HG03354 (cell line): ENCODE data around the gene HIGD1C.

Experiments used
- ATAC-seq: cut with Tn5 transposase; IDR thresholded peaks from one replicate; pipeline ENCODE4 v1.9.1; 2021; ENCODE audit warnings: mild to moderate bottlenecking; ENCODE audit not compliant: unreplicated experiment, poor library complexity, severe bottlenecking

Gene HIGD1C

DNA sequence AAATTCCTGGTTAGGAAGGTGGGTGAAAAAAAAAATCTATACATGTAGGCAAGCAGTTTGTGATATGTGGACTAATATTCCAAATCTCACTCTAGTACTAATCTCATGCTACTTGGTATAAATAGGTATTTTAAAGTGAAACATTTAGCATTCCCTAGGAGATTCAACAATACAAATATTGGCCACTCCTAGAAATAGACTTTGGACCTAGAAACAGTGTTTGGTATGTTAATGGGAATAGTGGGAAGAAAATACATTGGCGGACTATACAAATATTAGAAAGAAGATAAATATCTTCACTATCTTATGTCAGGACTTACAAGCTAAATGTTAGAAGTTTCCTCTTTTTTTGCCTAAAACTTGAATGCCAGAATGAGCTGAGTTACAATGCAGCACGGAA is 28.2 kb downstream of the HIGD1C start:
- ATAC-seq: no peak

DNA sequence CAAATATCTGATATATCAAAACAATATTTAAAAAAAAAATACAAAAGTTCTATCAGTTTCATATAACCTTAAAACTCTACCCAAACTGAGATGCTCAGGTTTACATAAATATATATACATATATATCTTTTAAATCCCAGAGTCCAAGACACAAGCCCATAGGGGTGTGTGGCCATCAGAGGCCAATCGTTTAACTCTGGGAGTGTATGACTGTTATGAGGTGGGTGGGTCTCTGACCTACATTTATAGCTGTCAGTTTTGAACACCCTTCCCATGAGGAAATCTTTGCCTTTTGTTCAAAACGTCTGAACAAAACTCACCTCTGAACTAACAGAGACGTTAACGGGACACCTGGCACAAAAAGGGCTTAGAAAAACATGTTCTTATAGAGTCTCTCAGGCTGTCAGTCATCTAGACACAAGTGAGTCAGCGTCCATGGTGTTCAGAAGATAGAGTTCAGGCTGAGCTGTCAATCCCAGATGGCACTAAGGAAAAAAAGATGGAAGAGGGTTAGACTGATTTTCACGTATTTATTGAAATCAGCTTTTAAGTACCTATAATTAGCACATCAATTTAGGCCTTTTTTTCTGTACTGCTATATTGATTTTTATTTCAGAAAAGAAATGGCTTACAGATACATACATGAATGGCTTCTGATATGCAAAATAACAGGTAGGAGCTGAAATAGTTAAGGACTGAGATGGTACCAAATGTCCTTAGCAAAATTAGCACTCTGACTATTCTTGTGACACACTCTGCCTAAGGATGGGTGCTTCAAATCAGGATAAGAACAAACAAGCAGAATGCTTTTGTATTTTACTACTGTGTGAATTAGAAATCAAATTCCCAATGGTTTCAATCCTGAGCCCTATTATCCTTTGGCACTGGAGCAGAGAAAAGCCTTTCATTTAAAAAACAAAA is 29.2 kb downstream of the HIGD1C start:
- no peak for ATAC-seq

DNA sequence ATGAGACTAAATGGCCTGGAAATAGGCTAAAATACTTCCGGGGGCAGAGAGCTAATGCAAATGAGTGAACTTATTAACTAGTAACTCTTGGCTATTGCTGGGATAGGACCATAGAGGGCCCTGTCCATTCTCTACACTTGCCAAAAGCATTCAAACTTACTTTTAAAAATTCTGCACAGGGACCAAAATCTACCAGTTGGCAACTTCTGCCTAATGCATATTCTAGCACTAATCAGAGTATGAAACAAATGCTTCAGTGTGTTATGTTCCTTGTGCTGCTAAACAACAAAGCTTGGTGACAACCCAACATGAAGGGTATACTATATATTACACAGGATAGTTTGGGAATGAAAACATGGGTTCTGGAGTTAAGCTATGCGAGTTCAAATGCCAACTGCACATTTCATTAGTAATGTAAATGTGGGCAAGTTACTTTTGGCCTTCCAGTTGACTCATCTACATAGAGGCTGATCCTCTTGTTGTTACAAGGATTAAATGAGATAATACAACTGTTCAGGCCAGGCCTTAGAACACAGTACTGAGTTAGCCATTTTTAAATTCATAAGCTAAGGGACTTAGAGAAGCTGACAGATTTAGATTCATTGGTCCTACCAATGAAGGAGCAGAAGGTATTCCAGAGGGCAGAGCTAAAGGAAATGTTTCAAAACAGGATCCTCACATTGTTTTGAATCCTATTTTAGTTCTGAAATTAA is 32.4 kb downstream of the HIGD1C start:
- ATAC-seq: no peak

DNA sequence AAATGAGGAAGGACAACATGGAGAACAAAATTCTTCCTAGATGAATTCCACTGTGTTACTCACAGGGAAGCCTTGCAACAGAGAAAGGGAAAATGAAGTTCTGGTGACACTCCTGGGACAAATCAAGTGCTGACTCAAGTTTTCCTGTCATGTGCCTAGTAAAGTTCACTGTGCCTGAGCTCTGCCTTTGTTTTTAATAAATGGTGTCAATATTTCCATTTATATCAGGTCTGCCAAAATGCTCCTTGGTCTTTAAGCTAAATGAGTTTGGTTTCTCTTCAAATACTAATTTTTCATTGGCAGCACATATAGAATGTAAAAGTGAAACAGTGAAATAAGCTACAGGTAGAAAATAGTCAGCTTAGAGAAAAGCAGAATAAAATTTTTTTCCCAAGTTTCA is 33.0 kb downstream of the HIGD1C start:
- no peak for ATAC-seq

DNA sequence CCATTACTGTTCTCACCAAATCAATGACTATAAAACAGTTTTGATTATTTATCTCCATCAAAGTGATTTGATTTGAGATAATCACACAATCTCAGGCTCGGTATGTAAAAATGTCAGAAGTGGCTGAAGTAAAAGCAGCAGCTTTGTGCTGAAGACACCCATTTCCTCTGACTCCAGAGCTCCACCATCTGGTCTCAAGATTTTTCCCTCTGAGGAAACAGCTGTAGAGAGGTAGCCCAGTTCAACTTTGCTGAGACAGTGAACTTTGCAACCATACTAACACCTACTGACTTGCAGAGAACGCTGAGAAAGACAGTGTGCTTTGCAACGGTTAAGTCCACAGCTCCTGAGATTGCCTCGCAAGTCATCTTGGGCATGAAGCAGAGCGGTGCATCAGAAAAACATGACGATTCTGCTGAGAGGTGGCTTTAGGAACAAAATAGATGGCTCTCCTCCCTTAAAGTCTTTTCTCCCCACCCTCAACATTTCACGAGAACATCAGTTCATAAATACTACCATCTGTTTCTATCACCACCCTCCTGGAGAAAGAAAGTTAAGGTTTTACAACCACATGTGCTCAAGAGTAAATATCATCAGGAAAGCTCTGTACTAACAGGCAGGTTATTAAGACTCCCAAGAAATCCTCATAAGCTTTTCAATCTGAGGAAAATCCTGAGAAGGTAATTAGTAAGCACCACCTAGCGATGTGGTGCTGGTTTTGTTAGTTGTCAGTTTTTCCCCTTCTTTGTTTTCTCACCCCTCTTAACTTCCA is 34.8 kb downstream of the HIGD1C start:
- ATAC-seq: no peak

DNA sequence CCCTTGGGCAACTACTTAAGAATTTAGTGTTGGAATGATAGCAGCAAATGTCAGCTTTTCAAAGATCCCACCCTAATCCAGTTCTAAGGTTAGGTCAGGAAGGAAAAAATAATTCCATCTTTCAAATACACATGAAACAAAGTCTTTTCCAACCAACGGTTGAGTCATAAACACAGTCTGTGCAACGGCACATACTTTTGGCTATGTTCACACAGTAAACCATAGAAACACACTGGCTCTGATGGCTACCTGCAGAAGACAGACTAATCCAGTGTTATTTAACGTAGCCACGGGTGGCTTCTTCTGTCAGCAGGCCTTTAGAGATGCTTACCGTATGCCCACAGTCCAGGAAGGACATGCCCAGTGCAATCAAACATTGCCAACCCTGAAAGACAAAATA is 35.7 kb downstream of the HIGD1C start:
- ATAC-seq: no peak

DNA sequence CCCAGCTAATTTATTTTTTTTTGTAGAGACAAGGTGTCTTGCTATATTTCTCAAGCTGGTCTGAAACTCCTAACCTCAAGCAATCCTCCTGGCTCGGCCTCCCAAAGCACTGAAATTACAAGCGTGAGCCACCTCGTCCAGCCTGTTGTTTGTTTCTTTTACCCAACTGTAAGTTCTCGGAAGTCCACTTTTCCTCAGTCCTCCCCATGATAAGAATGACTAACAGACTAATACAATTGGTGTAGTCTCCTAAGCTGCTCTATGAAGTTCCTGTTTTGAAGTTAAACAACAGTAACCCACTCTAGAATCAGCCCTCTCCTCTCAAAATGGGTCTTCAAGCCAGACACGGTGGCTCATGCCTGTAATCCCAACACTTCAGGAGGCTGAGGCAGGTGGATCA is 36.5 kb downstream of the HIGD1C start:
- ATAC-seq: no peak

DNA sequence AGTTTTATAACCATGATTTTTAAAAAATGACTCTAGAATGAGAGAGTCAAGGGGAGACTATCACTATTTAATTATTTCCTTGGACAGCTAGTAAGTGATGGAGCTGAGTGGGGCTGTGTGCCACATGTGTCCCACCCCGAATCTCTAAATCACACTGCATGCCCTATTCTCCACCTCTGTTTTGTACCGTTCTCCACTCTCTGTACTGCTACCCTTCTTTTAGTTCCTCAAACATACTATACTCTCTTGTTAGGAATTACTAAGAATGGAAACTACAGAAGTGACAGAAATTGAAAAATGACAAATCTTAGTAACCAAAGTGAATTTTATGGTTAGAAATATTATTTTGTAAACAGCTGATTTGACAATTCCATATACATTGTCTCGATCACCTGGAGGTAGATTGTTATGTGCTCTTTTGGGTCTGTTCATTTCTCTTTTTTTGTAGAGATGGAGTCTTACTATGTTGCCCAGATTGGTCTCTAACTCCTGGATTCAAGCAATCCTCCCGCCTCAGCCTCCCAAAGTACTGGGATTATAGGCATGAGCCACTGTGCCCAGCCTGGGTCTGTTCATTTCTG is 37.9 kb downstream of the HIGD1C start:
- ATAC-seq: no peak

DNA sequence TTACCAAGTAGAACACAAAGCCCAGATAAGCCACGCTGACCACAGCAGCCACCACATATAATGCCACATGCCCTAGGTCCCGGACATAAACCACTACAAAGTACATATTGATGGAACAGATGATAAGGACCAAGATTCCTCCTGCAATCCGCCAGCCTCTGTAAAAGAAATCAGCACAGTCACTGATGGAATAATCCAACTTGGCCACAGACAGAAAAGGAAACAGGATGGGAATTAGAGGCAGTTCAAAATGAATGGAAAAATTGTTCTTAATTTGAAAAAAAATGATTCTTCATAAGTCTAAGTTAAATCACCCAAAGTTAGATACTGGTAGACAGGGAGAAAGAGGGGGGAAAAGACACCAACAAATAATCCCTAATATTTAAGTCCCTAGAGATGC is 38.4 kb downstream of the HIGD1C start:
- no peak for ATAC-seq

DNA sequence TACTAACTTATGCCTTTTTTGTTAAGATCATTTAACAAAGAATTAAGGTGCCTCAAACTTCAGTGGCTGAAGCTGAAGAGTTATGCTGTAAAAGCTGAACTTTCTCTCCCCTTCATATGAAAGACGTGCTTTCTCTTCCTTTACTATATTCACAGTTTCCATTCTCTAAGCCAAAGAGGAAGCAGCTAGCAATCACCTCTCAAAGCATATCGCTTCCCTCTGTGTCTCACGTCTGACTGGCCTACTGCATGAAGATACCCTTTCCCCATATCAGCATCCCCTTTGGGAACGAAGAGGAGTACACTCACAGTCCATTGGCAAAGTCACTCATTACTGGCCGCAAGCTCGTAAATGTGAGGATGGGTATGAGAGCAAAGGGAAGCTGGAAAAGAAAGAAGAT is 38.9 kb downstream of the HIGD1C start:
- no peak for ATAC-seq

DNA sequence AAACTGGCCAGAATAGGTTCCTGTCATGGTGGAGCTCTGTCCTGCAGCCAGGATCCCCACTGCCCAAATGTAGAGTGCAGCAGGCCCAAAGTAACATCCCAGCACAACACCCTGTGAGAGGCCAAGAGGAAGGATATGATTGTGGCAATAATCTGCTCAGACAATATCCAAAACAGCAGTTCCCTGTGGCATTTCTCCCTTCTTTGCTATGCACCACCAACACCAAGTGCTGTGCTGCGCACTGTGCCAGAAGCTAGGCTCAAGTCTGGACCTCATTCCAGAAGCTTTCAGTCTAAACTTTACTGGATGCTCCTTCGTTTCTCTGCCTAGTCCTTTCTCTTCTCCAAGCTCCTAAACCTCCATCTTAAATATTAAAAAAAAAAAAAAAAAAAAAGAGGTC is 40.5 kb downstream of the HIGD1C start:
- no peak for ATAC-seq

DNA sequence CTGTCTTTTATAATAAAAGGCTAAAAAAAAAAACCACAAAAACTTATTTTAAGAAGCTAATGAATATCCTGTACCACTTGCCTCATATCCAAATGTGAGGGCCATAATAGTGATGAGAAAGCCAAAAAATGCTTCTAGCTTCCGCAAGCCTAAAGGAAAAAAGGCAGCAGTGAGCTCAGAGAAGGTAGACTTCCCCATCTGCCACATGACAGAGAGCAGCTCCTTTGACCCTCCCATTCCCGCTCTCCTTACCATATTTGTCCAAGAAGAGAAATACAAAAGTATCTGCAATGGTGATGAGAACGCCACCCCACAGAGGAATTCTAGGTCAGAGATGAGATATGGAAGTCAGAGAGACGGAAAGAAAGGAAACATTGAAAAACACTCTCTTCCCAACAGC is 46.7 kb downstream of the HIGD1C start:
- ATAC-seq: no peak

DNA sequence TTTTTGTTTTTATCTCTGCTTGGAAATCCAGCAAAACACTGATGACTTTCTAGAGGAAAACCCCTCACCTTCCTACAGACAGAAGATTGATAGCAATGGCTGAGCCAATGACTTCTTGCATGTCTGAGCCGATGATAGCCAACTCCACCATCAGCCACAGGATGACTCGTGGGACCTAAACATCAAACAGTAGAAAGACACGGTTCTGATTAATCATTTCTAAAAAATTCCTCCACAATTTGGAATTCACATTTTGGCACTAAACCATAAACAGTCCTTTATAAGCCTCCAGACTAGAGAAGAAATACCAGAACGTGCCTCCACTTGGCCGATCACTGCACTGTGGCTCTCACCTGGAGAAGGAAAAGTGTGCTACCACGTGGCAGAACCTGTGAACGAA is 47.9 kb downstream of the HIGD1C start:
- no peak for ATAC-seq

DNA sequence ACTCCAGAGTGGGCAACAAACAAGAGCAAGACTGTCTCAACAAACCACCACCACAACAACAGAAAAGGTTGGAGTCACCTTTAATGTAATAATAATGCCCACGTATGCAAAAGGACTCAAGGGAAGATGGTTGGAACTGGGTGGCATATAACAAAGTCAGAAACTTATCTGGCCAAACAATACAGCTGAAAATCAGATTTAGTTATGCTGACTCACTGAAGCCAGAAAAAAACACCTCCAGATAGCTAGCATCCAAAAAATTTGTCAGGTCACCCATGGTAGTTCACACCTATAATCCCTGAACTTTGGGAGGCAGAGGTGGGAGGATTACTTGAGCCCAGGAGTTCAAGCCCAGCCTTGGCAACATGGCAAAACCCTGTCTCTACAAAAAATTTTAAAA is 49.5 kb downstream of the HIGD1C start:
- no peak for ATAC-seq

DNA sequence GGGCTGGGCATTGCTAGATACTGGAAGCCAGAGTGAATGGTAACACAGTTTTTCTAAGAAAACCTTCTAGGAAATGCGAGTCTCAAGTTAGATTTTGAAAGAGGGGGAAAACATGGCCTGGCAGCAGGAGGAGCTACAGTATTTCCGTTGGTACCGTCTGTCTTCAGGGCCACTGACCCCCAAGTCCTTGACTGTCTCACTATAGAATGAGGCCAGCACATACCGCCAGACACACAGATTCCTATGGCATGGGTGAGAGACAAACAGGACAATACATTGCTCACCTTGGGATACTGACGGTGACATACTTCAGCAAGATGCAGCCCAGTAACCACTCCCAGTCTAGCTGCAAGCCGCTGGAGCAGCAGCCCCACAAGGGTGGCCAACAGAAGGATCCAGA is 52.2 kb downstream of the HIGD1C start:
- ATAC-seq: no peak

DNA sequence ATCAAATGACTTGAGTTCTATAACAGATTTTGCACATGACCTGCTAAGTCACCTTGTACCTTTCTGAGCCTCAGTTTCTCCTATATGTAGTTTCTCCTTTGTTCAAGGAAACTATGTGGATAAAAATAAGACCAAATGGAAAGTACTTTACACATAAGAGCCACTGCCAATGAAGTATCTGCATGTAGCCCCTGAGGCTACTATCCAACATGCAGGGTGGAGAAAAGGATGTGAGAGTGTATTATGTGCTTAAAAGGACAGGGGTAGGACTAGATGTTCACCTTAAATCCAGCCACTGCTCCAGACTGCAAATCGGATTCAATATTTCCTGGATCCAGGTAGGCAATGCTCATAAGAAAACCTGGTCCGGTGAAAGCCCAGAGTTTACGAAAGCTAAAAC is 52.7 kb downstream of the HIGD1C start:
- ATAC-seq: no peak

DNA sequence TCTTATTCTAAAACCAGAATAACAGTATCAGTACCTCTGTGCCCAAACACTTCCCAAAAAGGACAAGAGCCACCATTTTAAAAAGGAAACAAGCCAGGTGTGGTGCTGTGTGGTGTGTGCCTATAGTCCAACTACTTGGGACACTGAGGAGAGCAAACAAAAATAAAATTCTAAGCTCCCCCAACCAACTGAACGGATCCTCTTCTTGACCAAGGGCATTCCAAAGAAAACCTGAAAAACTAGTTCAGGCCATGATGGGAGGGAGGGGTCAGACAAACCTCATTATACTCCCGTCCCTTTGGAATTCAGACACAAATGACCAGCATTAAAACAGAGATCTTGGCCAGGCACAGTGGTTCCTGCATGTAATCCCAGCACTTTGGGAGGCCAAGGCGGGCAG is 53.3 kb downstream of the HIGD1C start:
- no peak for ATAC-seq

DNA sequence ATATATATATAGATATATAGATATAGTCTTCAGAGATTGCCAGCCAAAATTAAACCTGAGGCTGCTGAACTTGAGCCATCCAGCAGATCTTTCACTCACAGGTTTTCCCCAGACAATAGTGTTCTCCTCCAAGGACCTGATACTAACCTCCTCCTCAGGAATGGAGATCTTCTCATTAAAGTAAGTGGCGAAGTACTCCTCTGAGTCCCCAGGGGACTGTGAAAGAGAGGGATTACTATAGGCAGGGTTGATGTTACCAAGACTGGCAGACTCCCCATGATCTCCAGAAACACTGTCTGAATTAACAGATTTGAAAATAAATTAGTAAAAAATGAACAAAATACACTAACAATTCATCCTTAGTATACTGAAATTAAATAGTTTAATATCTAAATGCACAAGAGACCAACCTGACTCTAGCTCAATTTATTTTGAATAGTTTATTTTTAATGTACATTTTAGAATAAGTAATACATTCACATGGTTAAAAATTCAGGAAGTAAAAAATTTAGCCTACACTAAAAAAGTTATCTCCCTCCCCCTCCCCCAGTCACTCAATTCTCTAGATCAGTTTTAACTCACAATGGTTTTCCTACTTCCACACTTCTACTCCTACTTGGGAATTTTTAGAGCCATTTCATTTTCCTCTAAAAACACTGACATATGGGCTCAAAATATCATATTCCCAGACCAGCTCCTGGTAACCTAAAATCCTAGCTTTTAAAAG is 56.1 kb downstream of the HIGD1C start:
- no peak for ATAC-seq

DNA sequence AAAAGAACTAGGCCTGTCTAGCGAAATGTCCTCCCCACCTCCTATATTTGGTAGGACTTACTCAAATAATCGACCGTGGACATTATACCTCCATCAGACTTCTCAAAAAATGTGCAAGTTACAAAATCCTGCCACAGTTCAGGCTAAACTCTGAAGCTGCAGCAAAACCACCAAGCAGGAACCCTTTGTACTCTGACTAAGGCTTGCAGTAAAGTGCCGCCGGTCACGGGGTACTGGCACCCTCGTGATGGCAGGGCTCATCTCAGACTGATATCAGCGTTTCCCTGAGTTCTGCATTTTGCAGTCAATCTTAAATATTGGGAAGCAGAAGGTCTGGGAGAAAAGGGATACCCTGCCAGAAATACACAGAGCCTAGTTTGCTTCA is 56.7 kb downstream of the HIGD1C start:
- no peak for ATAC-seq

DNA sequence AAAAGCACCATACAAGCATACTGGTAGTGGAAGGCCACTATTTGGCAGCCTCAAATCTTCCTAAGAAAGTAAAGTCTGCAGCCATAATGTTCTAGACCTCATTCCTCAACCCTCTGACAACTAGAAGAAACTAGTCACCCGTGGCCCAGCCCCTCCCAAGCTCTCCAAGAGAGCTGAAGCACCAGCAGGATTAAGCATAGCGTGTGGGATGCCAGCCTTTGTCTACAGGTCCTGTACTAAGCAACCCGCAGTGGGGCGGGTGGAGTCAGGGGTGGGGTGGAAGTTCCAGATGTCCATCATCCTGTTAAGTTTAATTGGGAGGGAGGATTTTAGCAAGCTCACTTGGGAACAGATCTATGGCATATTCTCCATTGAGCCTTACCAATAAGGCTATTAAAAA is 59.6 kb downstream of the HIGD1C start:
- ATAC-seq: no peak
